HCT116 (cell line): ENCODE results near the gene PRKCA. TPM values are rescaled to one million over a fixed set of nuclear protein-coding genes. Genes with fewer than 3 reads are reported as not detected.

ENCODE experiments used
- ATAC-seq: fragments of 200-7000 bp; cut with Tn5 transposase; 2 replicates; pipeline ENCODE4 v1.9.1; 2020; ENCODE audit warnings: mild to moderate bottlenecking, moderate library complexity
- BruUV-seq: library from RNA; stranded (reverse); fragments of 400-500 nt; replicated peaks from 2 replicates; lab custom pipeline; 2021; lab: Mats Ljungman, UMichigan
- CTCF ChIA-PET: fragments of 300-600 bp; sonication (Branson Sonifier 250); formaldehyde crosslinking; loops from one replicate; lab custom pipeline; 2021; ENCODE audit warnings: antibody characterized with exemption; lab: Charles Lee
- POLR2A ChIA-PET: fragments of 300-600, 350-600 bp; sonication (Branson Sonifier 250); formaldehyde crosslinking; loops from one replicate; lab custom pipeline; 2021; ENCODE audit warnings: antibody characterized with exemption; lab: Charles Lee
- RAD21 ChIA-PET, 2 experiments: fragments of 300-600 bp; sonication (Branson Sonifier 250); formaldehyde crosslinking; loops; one replicate each; lab custom pipeline; 2023; ENCODE audit warnings: low total read pairs in 2 of 2; ENCODE audit not compliant: uncharacterized antibody in 2 of 2, unreplicated experiment in 2 of 2, low non-redundant PET in 1 of 2; lab: Charles Lee
- DNase-seq: peaks from one replicate; pipeline ENCODE4 v3.0.0-alpha.2; 2010; ENCODE audit warnings: low read depth, low spot score
- H2AFZ ChIP-seq: fragments of 200-600 bp; shearing (Covaris generic), sonication (generic); 2 replicates; pipeline ENCODE4 v1.6.1; 2017; ENCODE audit warnings: low read depth, mixed run types, mixed read lengths, antibody characterized with exemption, low read length; ENCODE audit not compliant: poor library complexity, severe bottlenecking
- H3K27ac ChIP-seq: 2 replicates; pipeline ENCODE4 v1.5.1; 2012; ENCODE audit warnings: low read depth, low read length
- H3K27me3 ChIP-seq: fragments of 200-600 bp; sonication (generic); 2 replicates; pipeline ENCODE4 v1.6.1; 2016; ENCODE audit warnings: mixed run types, low read length, mixed read lengths; ENCODE audit not compliant: insufficient read depth
- H3K36me3 ChIP-seq, 2 experiments: fragments of 200-500 bp in 1 of 2; fragments of 200-600 bp in 1 of 2; sonication (Bioruptor generic) in 1 of 2; sonication (generic) in 1 of 2; 2 replicates each; pipeline versions ENCODE4 v1.5.1 to v1.6.1; 2014 to 2016; ENCODE audit warnings: low read length in 2 of 2, inconsistent platforms in 1 of 2, mixed read lengths in 1 of 2, mixed run types in 1 of 2; ENCODE audit not compliant: insufficient read depth in 2 of 2, control insufficient read depth in 1 of 2
- H3K4me1 ChIP-seq, 2 experiments: fragments of 200-600 bp in 1 of 2; sonication (generic) in 1 of 2; 2 replicates each; pipeline versions ENCODE4 v1.5.1 to v1.6.1; 2012 to 2017; ENCODE audit warnings: low read length in 2 of 2, inconsistent platforms in 1 of 2, mild to moderate bottlenecking in 1 of 2, mixed read lengths in 1 of 2, mixed run types in 1 of 2, moderate library complexity in 1 of 2; ENCODE audit not compliant: insufficient read depth in 2 of 2, control insufficient read depth in 1 of 2
- H3K4me2 ChIP-seq: fragments of 200-600 bp; sonication (generic); 2 replicates; pipeline ENCODE4 v1.6.1; 2017; ENCODE audit warnings: mixed run types, low read length, mixed read lengths
- H3K4me3 ChIP-seq, 2 experiments: fragments of 200-600 bp in 1 of 2; sonication (generic) in 1 of 2; replicated peaks in 1 of 2; 2 replicates each; pipeline ENCODE4 v1.5.1; 2011 to 2016; ENCODE audit warnings: low read length in 2 of 2, control low read depth in 1 of 2, low read depth in 1 of 2, mild to moderate bottlenecking in 1 of 2, mixed read lengths in 1 of 2, mixed run types in 1 of 2
- H3K79me2 ChIP-seq: fragments of 200-600 bp; sonication (generic); 2 replicates; pipeline ENCODE4 v1.6.1; 2017; ENCODE audit warnings: mild to moderate bottlenecking, mixed run types, low read length, moderate library complexity, mixed read lengths; ENCODE audit not compliant: insufficient read depth
- H3K9ac ChIP-seq: fragments of 200-600 bp; sonication (generic); 2 replicates; pipeline ENCODE4 v1.6.1; 2016; ENCODE audit warnings: low read length, mixed read lengths
- H3K9me2 ChIP-seq: fragments of 200-600 bp; sonication (generic), shearing (Covaris generic); 2 replicates; pipeline ENCODE4 v1.6.1; 2017; ENCODE audit warnings: mixed run types, mild to moderate bottlenecking, moderate library complexity; ENCODE audit not compliant: insufficient read depth
- H3K9me3 ChIP-seq, 2 experiments: fragments of 200-500 bp in 1 of 2; fragments of 200-600 bp in 1 of 2; sonication (Bioruptor generic) in 1 of 2; sonication (generic) in 1 of 2; 2 replicates each; pipeline ENCODE4 v1.6.1; 2014 to 2017; ENCODE audit warnings: low read length in 2 of 2, mixed read lengths in 2 of 2, inconsistent platforms in 1 of 2, low read depth in 1 of 2, mild to moderate bottlenecking in 1 of 2, mixed run types in 1 of 2, moderate library complexity in 1 of 2; ENCODE audit not compliant: control insufficient read depth in 1 of 2, insufficient read depth in 1 of 2
- H4K20me1 ChIP-seq: fragments of 200-600 bp; sonication (generic), shearing (Covaris generic); 2 replicates; pipeline ENCODE4 v1.6.1; 2017; ENCODE audit warnings: mixed run types, mild to moderate bottlenecking, moderate library complexity; ENCODE audit not compliant: insufficient read depth
- CTCF ChIP-seq, 3 experiments: fragments of 200-600 bp in 1 of 3; sonication (generic) in 1 of 3; IDR thresholded peaks in 2 of 3; conservative IDR thresholded peaks in 1 of 3; 2 replicates each; pipeline ENCODE4 v1.5.1; 2012 to 2017; ENCODE audit warnings: low read depth in 2 of 3, low read length in 2 of 3, antibody characterized with exemption in 1 of 3, borderline replicate concordance in 1 of 3, control low read depth in 1 of 3, mild to moderate bottlenecking in 1 of 3, mixed read lengths in 1 of 3, mixed run types in 1 of 3, moderate library complexity in 1 of 3; ENCODE audit not compliant: insufficient read depth in 1 of 3
- EZH2 ChIP-seq: fragments of 200-600 bp; sonication (generic); IDR thresholded peaks from 2 replicates; pipeline ENCODE4 v1.6.1; 2017; ENCODE audit warnings: antibody characterized with exemption, mixed run types
- EZH2phosphoT487 ChIP-seq: fragments of 200-600 bp; IDR thresholded peaks from 2 replicates; pipeline ENCODE4 v1.6.1; 2018; ENCODE audit warnings: antibody characterized with exemption, borderline replicate concordance
- POLR2AphosphoS5 ChIP-seq: IDR thresholded peaks from 2 replicates; pipeline ENCODE4 v1.6.1; 2011; ENCODE audit warnings: mild to moderate bottlenecking, low read depth, low read length, moderate library complexity
- SRF ChIP-seq: IDR thresholded peaks from 2 replicates; pipeline ENCODE4 v1.6.1; 2012; ENCODE audit warnings: low read depth
- YY1 ChIP-seq: IDR thresholded peaks from 2 replicates; pipeline ENCODE4 v1.6.1; 2011; ENCODE audit warnings: low read length, low read depth, moderate library complexity, mild to moderate bottlenecking; ENCODE audit not compliant: insufficient replicate concordance; ENCODE audit errors: extremely low read depth
- ZFX ChIP-seq: fragments of 450-650 bp; IDR thresholded peaks from 2 replicates; pipeline ENCODE4 v1.6.1; 2017
- ZNF274 ChIP-seq: fragments of 200-500 bp; sonication (Bioruptor generic); IDR thresholded peaks from 2 replicates; pipeline ENCODE4 v1.6.1; 2014; ENCODE audit warnings: mild to moderate bottlenecking, low read depth, low read length, inconsistent platforms
- intact Hi-C: fragments of 100-400 bp; cut with micrococcal nuclease; formaldehyde crosslinking; loops from 2 replicates; pipeline ENCODE4 v1.10.0; 2022
- total RNA-seq: library from RNA; stranded (reverse); gene quantifications from one replicate; pipeline ENCODE4 v1.2.1, GENCODE V29; 2021; ENCODE audit not compliant: unreplicated experiment
- TF ChIP-seq, protein P1 (sequence below): IDR thresholded peaks from 2 replicates; pipeline ENCODE4 v1.6.1; 2012

The PRKCA gene
- total RNA-seq, 1 experiment from 2014 or later: 18.8 TPM

GRCh38 chr17:66379544-66379943, 77.1 kb downstream of the PRKCA start:
- H4K20me1 ChIP-seq: no peaks in the 10 kb centered on the region
- H3K4me1 ChIP-seq: no peaks in the 10 kb centered on the region
- ChIA-PET RAD21 (no interaction called here), CTCF (no interaction called here), POLR2A (interaction anchor here (0.7 kb wide), 1 partner anchor 129 kb away, joined by 3 read pairs; no protein-coding TSS in a partner anchor)
- intact Hi-C loops: no loop called here
- H3K9ac ChIP-seq: no peak overlapping the region
- DNase-seq: no peak
- H3K4me2 ChIP-seq: no peak overlapping the region
- no peak overlapping the region for H3K4me3 ChIP-seq
- TF ChIP-seq YY1 (no peak), SRF (no peak), ZFX (no peak), CTCF (IDR thresholded peaks at IDR 0.05 in 2 of 3, conservative IDR thresholded peaks at IDR 0.05 in 1 of 3; ENCODE audit: borderline replicate concordance in 1 of 3, insufficient read depth in 1 of 3, low read depth in 2 of 3, low read length in 2 of 3) (no peak), EZH2 (no peak), POLR2AphosphoS5 (no peak), ZNF274 (no peak), EZH2phosphoT487 (no peak)
- TF ChIP-seq, protein P1, sequence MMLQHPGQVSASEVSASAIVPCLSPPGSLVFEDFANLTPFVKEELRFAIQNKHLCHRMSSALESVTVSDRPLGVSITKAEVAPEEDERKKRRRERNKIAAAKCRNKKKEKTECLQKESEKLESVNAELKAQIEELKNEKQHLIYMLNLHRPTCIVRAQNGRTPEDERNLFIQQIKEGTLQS: no peak
- H3K27me3 ChIP-seq: no peaks in the 10 kb centered on the region
- no peak for ATAC-seq
- no peaks in the 10 kb centered on the region for H3K36me3 ChIP-seq
- H3K79me2 ChIP-seq: no peaks in the 10 kb centered on the region
- H2AFZ ChIP-seq: no peak overlapping the region
- no peaks in the 10 kb centered on the region for H3K9me3 ChIP-seq
- BruUV-seq: no TSS peak
- no peaks in the 10 kb centered on the region; the same call in 1 of the 2 replicates for H3K9me2 ChIP-seq
- H3K27ac ChIP-seq: no peak overlapping the region
